HG03060 (cell line): ENCODE measurements around the gene POLN.

Experiments used
- ATAC-seq: cut with Tn5 transposase; IDR thresholded peaks from one replicate; pipeline ENCODE4 v1.9.1; 2021; ENCODE audit warnings: low read depth, moderate number of reproducible peaks; ENCODE audit not compliant: unreplicated experiment

Gene POLN

DNA sequence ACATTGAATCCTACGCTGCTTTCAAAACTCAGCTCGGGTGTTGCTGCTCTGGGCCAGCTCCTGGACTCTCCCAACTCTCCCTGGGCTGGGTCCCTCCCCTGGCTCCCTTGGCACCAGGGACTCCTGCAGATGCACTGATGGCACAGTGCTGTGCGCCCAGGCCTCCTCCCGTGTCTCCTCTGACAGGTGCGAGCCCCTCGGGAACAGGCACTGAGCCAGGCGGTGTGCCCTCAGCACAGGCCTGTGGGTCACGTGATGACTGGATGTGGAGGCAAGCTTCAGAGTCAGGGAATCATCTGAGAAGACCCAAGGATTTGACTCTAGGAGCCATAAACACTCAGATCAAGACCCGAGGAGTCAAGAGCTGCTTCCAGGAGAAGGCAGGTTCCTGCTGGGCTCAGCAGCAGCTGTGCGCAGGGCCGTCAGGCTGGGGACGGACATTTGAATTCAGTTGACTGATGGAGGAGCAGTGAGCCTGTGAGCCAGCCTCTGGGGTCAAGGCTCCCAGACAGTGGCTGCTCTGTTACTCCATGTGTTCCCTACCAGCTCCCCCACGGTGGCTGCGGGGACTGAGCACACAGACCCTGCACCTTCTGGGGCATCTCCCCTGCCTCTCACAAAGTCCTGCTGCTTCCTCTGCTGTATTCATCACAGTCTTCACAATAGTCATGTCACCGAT lies 149.8 kb downstream of the POLN start:
- no peak for ATAC-seq

- ATAC-seq: no peak
These were observed 151.3 kb downstream of the POLN start for GRCh38 chr4:2090642-2091041.

- no peak for ATAC-seq
These were observed 152.7 kb downstream of the POLN start for GRCh38 chr4:2089222-2089621.

- no peak for ATAC-seq
These were observed 154.8 kb downstream of the POLN start for GRCh38 chr4:2087170-2087569.

- ATAC-seq: no peak
These were observed 156.4 kb downstream of the POLN start for GRCh38 chr4:2085496-2085901.

DNA sequence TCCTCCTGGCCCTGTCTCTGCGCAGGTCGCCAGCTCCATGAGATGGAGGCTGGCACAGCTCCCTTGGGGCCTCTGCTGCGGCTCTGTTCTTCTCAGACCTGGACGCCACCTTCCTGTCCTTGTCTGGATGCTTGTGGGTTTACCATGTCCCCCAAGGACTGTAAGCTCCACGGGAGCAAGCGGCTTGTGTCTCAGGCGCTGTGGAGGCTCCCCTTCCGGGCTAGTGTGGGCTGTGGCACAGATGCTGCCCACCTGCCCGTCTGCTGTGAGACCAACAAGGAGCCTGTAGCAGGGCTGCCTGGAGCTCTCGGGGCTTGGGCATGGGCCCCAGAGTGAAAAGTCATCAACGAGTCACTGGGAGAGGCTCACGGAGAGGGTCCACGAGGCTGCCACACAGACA lies 157.6 kb downstream of the POLN start:
- no peak for ATAC-seq

DNA sequence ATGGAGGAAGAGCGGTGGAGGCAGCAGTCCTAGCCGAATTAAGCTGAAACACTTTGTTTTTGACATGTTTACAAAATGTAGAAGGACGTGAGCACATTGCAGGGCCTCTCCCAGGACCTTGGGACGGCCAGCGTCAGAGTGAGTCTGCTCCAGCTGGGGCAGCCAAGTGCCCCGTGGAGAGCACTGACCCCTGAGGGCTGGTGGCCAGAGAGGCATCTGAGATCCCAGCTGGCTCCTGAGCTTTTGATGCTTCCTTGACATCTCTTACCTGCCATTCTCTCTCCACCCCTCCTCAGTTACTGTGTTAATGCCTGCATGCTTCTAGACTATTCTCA lies 158.1 kb downstream of the POLN start:
- ATAC-seq: no peak

DNA sequence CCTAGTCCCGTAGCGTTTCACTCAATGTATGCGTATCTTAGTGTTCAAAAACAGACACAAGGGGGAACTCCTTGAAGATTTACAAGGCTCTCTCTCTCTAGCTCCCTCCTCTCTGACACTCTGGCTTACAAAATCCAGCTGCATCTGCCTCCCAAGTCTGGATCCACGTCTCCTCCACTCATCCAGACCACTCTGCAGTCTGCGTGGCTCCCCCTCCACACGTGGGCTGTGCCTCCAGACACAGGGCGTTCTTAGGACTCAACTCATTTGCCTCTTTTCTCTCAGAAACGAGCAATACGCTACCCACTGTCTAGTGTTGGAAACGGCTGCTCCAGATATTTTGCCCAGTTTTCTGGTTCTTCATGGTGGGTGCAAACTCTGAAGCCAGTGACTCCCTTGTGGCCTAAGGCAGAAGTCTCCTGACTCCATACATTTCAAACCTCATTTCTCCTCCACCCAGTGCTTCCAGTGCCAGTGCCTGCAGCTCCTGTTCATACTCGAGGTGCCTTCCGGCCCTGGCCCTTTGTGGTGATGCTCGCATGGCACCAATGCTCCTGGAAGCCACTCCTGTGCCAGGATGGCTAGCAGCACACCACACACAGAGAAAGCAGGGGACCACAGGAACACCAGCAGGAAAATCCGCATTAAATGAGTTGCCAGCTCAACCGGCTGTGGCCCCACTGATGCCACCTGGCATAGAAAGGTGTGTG lies 158.7 kb downstream of the POLN start:
- ATAC-seq: no peak

DNA sequence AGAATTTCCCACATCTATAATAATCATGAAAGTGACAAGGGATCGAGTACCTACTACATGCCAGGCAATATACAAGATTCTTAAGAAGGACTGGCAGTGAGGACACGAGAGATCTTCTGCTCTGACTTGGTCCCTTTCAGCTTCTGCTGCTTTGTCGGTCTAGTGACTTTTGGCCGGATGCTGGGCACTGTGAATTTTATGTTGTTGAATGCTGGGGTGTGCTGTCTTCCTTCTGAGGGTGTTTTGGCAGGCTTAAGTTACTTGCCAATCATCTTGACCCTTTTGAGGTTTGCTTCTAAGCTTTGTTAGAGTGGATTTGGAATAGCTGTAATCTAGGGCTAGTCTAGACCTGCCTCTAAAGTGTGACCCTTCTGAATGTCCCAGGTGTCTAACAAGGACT lies 159.3 kb downstream of the POLN start:
- ATAC-seq: no peak

GRCh38 chr4:2082118-2082517 lies 159.8 kb downstream of the POLN start:
- ATAC-seq: no peak

DNA sequence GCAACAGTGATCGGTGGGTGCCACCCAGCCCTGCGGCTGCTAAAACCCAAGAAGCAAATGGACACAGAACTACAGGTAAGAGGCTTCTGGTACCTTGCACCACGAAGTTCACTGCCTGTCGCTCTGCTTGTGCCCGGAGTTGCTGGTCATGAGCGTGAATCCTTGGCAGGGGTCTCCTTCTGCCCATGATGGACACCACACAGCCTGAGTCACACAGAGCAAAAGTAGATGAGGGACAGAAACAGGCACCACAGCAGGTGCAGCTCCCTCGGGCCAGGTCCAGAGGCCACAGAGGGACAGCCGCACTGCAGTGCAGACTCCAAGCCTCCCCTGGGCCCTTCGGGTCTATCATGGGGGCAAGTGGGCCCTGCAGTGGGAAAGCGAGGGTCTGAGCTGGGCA lies 160.4 kb downstream of the POLN start:
- ATAC-seq: no peak

DNA sequence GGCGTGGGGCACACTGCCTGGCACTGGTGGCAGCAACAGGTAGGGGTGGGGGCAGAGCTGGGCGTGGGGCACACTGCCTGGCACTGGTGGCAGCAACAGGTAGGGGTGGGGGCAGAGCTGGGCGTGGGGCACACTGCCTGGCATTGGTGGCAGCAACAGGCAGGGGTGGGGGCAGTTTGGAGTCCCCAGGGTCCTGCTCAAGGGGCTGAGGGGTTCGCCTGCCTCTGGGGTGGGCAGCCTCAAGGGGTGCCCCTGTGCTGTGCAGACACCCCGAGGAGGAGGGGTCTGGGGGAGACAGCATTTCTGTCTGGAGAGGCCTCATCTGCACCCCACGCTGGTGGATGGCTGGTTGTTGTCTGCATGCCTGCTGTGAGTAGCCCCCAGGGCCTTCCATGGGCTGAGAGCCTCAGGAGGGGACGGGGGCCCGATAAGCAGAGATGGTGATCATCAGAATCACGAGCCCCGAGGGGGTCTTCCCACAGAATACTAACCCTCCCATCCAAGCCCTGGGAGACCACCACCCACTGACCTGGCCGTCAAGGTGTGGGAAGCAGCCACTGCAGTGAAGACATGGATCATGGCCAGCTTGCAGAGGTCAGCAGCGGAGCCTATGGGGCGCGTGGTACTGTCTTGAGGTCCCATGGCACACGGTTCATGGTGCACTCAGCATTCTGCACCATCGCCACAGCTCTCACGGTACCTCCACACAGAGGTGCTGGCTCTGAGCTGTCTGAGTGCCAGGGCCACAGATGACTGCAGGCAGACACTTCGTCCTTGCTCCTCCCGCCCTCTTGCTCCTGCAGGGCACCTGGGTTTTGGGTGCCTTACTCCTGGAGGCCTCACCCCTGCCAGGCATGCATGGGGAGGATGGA lies 161.3 kb downstream of the POLN start:
- ATAC-seq: no peak

DNA sequence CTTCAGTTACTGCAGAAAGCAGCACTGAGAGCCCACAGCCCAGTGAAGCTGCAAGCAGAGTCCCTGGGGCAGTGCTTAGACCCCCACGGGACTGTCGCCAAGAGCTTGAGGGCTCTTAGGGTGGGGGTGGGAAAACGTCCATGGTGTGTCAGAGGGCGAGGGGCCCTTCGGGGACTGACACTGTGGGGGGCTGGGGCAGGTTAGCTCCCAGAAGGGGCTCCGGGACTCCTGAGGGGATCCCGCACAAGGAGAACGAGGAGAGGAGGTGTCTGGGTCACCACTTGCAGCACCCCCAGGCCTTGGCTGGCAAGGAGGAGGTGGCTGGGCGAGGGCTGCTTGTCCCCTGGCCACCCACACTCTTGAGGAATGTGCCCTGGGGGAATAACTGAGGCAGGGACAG lies 162.0 kb downstream of the POLN start:
- no peak for ATAC-seq

GRCh38 chr4:2079006-2079405 lies 162.9 kb downstream of the POLN start:
- ATAC-seq: no peak

GRCh38 chr4:2078584-2078983 lies 163.3 kb downstream of the POLN start:
- ATAC-seq: no peak

DNA sequence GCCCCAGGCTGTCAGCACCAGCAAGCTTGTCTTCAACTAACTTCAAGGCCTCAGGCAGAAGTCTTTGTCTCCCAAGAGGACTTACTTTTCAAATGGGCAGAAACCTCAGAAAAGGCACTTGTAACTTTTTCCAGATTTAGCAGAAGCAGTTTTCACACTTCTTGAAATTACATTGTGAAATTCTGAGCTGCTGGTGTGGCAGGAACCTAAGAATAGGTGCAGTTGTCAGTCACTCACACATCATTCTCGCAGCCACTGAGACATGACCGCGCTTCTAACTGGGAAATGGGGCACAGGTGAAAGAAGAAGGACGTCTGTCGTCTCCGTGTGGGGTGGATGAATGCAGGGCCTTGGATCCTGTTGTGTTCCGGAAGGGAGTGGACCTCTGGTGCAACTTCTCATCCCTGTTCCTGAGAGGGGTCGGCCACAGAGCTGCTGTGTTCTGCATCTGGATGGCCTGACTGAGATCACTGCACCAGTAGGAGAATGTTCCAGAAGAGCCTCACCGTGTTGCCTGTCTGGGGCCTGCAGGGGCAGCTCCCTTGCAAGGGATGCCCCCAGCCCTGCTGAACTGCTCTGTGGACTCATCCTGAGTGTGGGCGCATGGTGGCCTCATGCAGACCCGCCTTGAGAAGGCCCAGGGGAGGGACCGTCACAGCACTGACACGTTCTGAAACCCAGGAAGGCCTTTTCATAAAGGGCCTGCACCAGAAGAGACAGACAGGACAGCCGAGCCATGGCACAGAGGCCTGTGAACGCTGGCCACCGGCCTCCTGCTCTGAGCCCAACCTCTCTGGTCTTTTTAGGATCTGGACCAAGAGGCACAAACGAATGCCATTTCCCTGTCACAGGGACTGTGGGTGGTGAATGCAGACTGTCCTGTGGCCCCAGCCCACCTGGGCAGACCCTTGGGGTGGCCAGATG lies 164.1 kb downstream of the POLN start:
- no peak for ATAC-seq

- ATAC-seq: no peak
These were observed 164.9 kb downstream of the POLN start for GRCh38 chr4:2076908-2077536.

DNA sequence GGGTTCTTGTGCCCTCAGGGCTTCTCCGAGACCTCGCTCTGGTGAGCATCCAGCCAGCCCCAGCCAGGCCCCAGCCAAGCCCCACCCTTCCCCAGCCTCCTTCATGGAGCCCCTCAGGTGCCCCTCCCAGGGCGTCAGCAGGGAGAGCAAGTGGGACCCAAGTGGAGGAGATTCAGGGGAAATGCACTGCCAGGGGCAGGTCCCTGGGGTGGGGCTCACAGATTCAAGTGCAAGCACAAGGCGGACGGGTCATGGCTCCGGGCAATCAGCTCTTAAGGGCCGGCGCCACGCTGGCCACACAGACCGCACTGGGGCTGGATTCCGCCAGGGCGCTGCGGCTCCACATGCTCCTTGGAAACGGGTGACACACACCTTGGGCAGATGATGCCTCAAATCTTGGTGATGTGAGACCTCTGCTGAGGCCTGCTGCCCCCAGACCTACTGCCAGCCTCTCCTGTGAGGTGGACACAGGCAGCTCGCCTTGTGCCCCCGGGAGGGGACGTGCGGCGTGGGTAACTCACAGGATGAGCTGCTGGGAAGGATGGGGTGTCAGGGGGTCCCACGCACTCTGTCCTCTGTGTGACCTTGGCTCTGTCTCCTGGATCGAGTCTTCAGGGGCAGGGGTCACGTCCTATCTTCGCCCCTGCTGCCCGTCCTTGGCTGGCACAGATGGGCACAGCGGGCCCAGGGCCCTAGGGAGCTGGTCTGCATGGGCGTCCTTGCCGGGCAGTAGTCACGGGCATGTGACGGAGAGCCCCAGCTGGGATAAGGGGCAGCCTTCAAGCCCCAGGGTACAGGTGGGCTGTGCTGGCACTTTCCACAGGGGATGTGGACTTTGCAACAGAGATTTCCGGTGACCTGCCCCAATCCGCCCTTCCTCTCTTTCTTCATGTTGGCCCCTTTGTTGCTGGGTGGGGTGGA lies 165.7 kb downstream of the POLN start:
- ATAC-seq: no peak
